WTC11 (cell line): ENCODE measurements around the gene ROR2. TPM values are rescaled to one million over a fixed set of nuclear protein-coding genes. Genes with fewer than 3 reads are reported as not detected.

Experiments
- ATAC-seq: fragments of 200-7000 bp; cut with Tn5 transposase; 2 replicates; pipeline ENCODE4 v1.10.0; 2021; ENCODE audit warnings: mild to moderate bottlenecking, moderate library complexity
- CTCF ChIA-PET: fragments of 300-600 bp; sonication (Branson Sonifier 250); formaldehyde crosslinking; loops from one replicate; lab custom pipeline; 2021; ENCODE audit warnings: antibody characterized with exemption; lab: Charles Lee
- POLR2A ChIA-PET: fragments of 350-600 bp; sonication (Branson Sonifier 250); formaldehyde crosslinking; loops from one replicate; lab custom pipeline; 2021; ENCODE audit warnings: antibody characterized with exemption; lab: Charles Lee
- DNase-seq: peaks from one replicate; pipeline ENCODE4 v3.0.0; 2021; ENCODE audit warnings: low spot score
- H3K27ac Mint-ChIP-seq: 2 replicates; pipeline ENCODE4 v1.8.0; 2021; ENCODE audit warnings: mixed read lengths
- H3K27me3 Mint-ChIP-seq: 2 replicates; pipeline ENCODE4 v1.8.0; 2021; ENCODE audit warnings: low read depth, mild to moderate bottlenecking, moderate library complexity, mixed read lengths
- H3K36me3 Mint-ChIP-seq: 2 replicates; pipeline ENCODE4 v1.8.0; 2021; ENCODE audit warnings: mixed read lengths
- H3K4me1 Mint-ChIP-seq: 2 replicates; pipeline ENCODE4 v1.8.0; 2022; ENCODE audit warnings: mixed read lengths
- H3K4me3 Mint-ChIP-seq: 2 replicates; pipeline ENCODE4 v1.8.0; 2021; ENCODE audit warnings: mild to moderate bottlenecking, moderate library complexity, mixed read lengths
- H3K9me3 Mint-ChIP-seq: 2 replicates; pipeline ENCODE4 v1.8.0; 2021; ENCODE audit warnings: mixed read lengths
- AFF4 ChIP-seq: sonication (generic); formaldehyde crosslinking; IDR thresholded peaks from 2 replicates; pipeline ENCODE4 v1.8.1; 2023; ENCODE audit warnings: mild to moderate bottlenecking, missing genetic modification reagents, borderline replicate concordance
- ATF3 ChIP-seq: sonication (generic); formaldehyde crosslinking; conservative IDR thresholded peaks from 2 replicates; pipeline ENCODE4 v1.8.1; 2022; ENCODE audit warnings: mild to moderate bottlenecking, missing genetic modification reagents
- CBFB ChIP-seq: sonication (generic); formaldehyde crosslinking; IDR thresholded peaks from 2 replicates; pipeline ENCODE4 v1.8.1; 2022; ENCODE audit warnings: mild to moderate bottlenecking, low read depth, missing genetic modification reagents
- E2F1 ChIP-seq: sonication (generic); formaldehyde crosslinking; IDR thresholded peaks from 2 replicates; pipeline ENCODE4 v1.8.0; 2022; ENCODE audit warnings: mild to moderate bottlenecking, missing genetic modification reagents
- E2F5 ChIP-seq: sonication (generic); formaldehyde crosslinking; IDR thresholded peaks from 2 replicates; pipeline ENCODE4 v1.8.1; 2022; ENCODE audit warnings: mild to moderate bottlenecking, moderate library complexity, missing genetic modification reagents
- FOXP1 ChIP-seq: sonication (generic); formaldehyde crosslinking; IDR thresholded peaks from 2 replicates; pipeline ENCODE4 v1.8.0; 2022; ENCODE audit warnings: missing genetic modification reagents, mild to moderate bottlenecking, moderate library complexity, borderline replicate concordance
- GRHL2 ChIP-seq: fragments of 250-450 bp; sonication (Bioruptor Pico); IDR thresholded peaks from 2 replicates; pipeline ENCODE4 v1.8.0; 2022; ENCODE audit warnings: mild to moderate bottlenecking, moderate library complexity; ENCODE audit not compliant: insufficient replicate concordance, severe bottlenecking
- MLX ChIP-seq: sonication (generic); formaldehyde crosslinking; IDR thresholded peaks from 2 replicates; pipeline ENCODE4 v1.8.1; 2023; ENCODE audit warnings: mild to moderate bottlenecking, missing genetic modification reagents, moderate library complexity
- MXD4 ChIP-seq: fragments of 250-450 bp; sonication (Bioruptor Pico); IDR thresholded peaks from 2 replicates; pipeline ENCODE4 v1.8.0; 2021; ENCODE audit warnings: mild to moderate bottlenecking, moderate library complexity, borderline replicate concordance
- NR3C1 ChIP-seq: sonication (generic); formaldehyde crosslinking; conservative IDR thresholded peaks from 2 replicates; pipeline ENCODE4 v1.8.1; 2023; ENCODE audit warnings: low read depth, mild to moderate bottlenecking, missing genetic modification reagents
- OVOL2 ChIP-seq: fragments of 250-450 bp; sonication (Bioruptor Pico); IDR thresholded peaks from 2 replicates; pipeline ENCODE4 v1.9.0; 2021; ENCODE audit warnings: mild to moderate bottlenecking, borderline replicate concordance
- PRRX2 ChIP-seq: fragments of 250-450 bp; sonication (Bioruptor Pico); IDR thresholded peaks from 2 replicates; pipeline ENCODE4 v1.8.0; 2021; ENCODE audit warnings: mild to moderate bottlenecking
- RELA ChIP-seq: sonication (generic); formaldehyde crosslinking; IDR thresholded peaks from 2 replicates; pipeline ENCODE4 v1.8.1; 2022; ENCODE audit warnings: missing genetic modification reagents, mild to moderate bottlenecking, borderline replicate concordance
- SMAD3 ChIP-seq: sonication (generic); formaldehyde crosslinking; IDR thresholded peaks from 2 replicates; pipeline ENCODE4 v1.8.0; 2022; ENCODE audit warnings: missing genetic modification reagents, mild to moderate bottlenecking, borderline replicate concordance
- SP1 ChIP-seq: sonication (generic); formaldehyde crosslinking; conservative IDR thresholded peaks from 2 replicates; pipeline ENCODE4 v1.8.1; 2022; ENCODE audit warnings: missing genetic modification reagents
- USF1 ChIP-seq: sonication (generic); formaldehyde crosslinking; IDR thresholded peaks from 2 replicates; pipeline ENCODE4 v1.8.0; 2022; ENCODE audit warnings: mild to moderate bottlenecking, missing genetic modification reagents
- USF2 ChIP-seq: sonication (generic); formaldehyde crosslinking; IDR thresholded peaks from 2 replicates; pipeline ENCODE4 v1.8.1; 2023; ENCODE audit warnings: mild to moderate bottlenecking, missing genetic modification reagents, moderate library complexity
- total RNA-seq: library from RNA; stranded (reverse); gene quantifications from 3 replicates; pipeline ENCODE4 v1.2.3, GENCODE V29; 2021

ROR2 gene
- total RNA-seq, 1 experiment from 2014 or later, result 19.8 TPM

GRCh38 chr9:91724609-91725505 lies 225.2 kb downstream of the ROR2 start (continued):
- TF ChIP-seq SMAD3 (CRISPR knock-in tag), result no peak
- no peak for TF ChIP-seq USF2 (CRISPR knock-in tag)
- TF ChIP-seq FOXP1 (CRISPR knock-in tag), result no peak
- no peak for TF ChIP-seq CBFB

- Mint-ChIP-seq H3K27ac (no peak overlapping the region), H3K9me3 (no peaks in the 10 kb centered on the region), H3K27me3 (no peaks in the 10 kb centered on the region), H3K36me3 (peaks cover 7% of the 10 kb centered on the region; the same call in 1 of the 2 replicates), H3K4me1 (peaks cover 16% of the 10 kb centered on the region), H3K4me3 (no peak overlapping the region)
- DNase-seq (no peak), ATAC-seq (no peak)
- CTCF ChIA-PET, result interaction anchor here (0.5 kb wide), 1 partner anchor 285 kb away, joined by 3 read pairs; no protein-coding TSS in a partner anchor
- TF ChIP-seq USF2 (CRISPR knock-in tag) (no peak), OVOL2 (CRISPR knock-in tag) (no peak), E2F5 (CRISPR knock-in tag) (no peak)
- POLR2A ChIA-PET, result no interaction called here
Measured at GRCh38 chr9:91724068-91724440, 226.0 kb downstream of the ROR2 start.

GRCh38 chr9:91723420-91724067 lies 226.5 kb downstream of the ROR2 start:
- no peak for ATAC-seq
- ChIA-PET CTCF (interaction anchor here (0.5 kb wide), 1 partner anchor 285 kb away, joined by 3 read pairs; no protein-coding TSS in a partner anchor), POLR2A (no interaction called here)
- no peak for DNase-seq
- Mint-ChIP-seq H3K27me3 (no peaks in the 10 kb centered on the region), H3K4me3 (no peak overlapping the region), H3K27ac (peak overlapping the region; percentile 48; the same call in 1 of the 2 replicates), H3K4me1 (peaks cover 16% of the 10 kb centered on the region), H3K36me3 (peaks cover 7% of the 10 kb centered on the region; the same call in 1 of the 2 replicates), H3K9me3 (no peaks in the 10 kb centered on the region)
- TF ChIP-seq RELA, result no peak
- no peak for TF ChIP-seq MLX (CRISPR knock-in tag)
- TF ChIP-seq PRRX2 (CRISPR knock-in tag), result no peak
- TF ChIP-seq AFF4, result no peak
- TF ChIP-seq SP1 (CRISPR knock-in tag), result no peak
- TF ChIP-seq E2F1 (CRISPR knock-in tag), result no peak
- TF ChIP-seq E2F5 (CRISPR knock-in tag), result no peak
- no peak for TF ChIP-seq MXD4
- no peak for TF ChIP-seq ATF3
- TF ChIP-seq USF1 (CRISPR knock-in tag), result no peak
- no peak for TF ChIP-seq CBFB
- TF ChIP-seq NR3C1 (CRISPR knock-in tag), result no peak
- no peak for TF ChIP-seq GRHL2 (CRISPR knock-in tag)
